HG03457 (cell line): ENCODE measurements around the gene ST6GALNAC2.

Experiments
- ATAC-seq: cut with Tn5 transposase; IDR thresholded peaks from one replicate; pipeline ENCODE4 v1.9.1; 2021; ENCODE audit warnings: moderate number of reproducible peaks; ENCODE audit not compliant: unreplicated experiment

ST6GALNAC2 gene

GRCh38 chr17:76557368-76558197, 28.1 kb downstream of the ST6GALNAC2 start:
- peak; percentile 68 for ATAC-seq

GRCh38 chr17:76556765-76557367, 28.8 kb downstream of the ST6GALNAC2 start:
- ATAC-seq: no peak

GRCh38 chr17:76554131-76554530, 31.5 kb downstream of the ST6GALNAC2 start:
- ATAC-seq: no peak

- ATAC-seq: no peak
Observed at GRCh38 chr17:76553178-76553908, 32.3 kb downstream of the ST6GALNAC2 start.

- no peak for ATAC-seq
Observed at GRCh38 chr17:76551685-76552084, 34.0 kb downstream of the ST6GALNAC2 start.

GRCh38 chr17:76550712-76551615, 34.7 kb downstream of the ST6GALNAC2 start:
- no peak for ATAC-seq

- no peak for ATAC-seq
Observed at GRCh38 chr17:76549539-76549938, 36.1 kb downstream of the ST6GALNAC2 start.

- no peak for ATAC-seq
Observed at GRCh38 chr17:76549215-76549518, 36.5 kb downstream of the ST6GALNAC2 start.

- ATAC-seq: no peak
Observed at GRCh38 chr17:76548378-76549214, 37.1 kb downstream of the ST6GALNAC2 start.

- ATAC-seq: no peak
Observed at GRCh38 chr17:76547642-76548202, 37.9 kb downstream of the ST6GALNAC2 start.

- ATAC-seq: no peak
Observed at GRCh38 chr17:76547183-76547641, 38.4 kb downstream of the ST6GALNAC2 start.

- ATAC-seq: no peak
Observed at GRCh38 chr17:76546556-76547182, 39.0 kb downstream of the ST6GALNAC2 start.

- no peak for ATAC-seq
Observed at GRCh38 chr17:76545918-76546555, 39.6 kb downstream of the ST6GALNAC2 start.

GRCh38 chr17:76544546-76545365, 40.9 kb downstream of the ST6GALNAC2 start:
- no peak for ATAC-seq

- no peak for ATAC-seq
Observed at GRCh38 chr17:76543826-76544545, 41.7 kb downstream of the ST6GALNAC2 start.

- ATAC-seq: no peak
Observed at GRCh38 chr17:76543482-76543825, 42.2 kb downstream of the ST6GALNAC2 start.

- ATAC-seq: no peak
Observed at GRCh38 chr17:76542984-76543383, 42.7 kb downstream of the ST6GALNAC2 start.
